Stimulated activated CD8-positive, alpha-beta memory T cell treated with anti-CD3 and anti-CD28 coated beads, Interleukin-15, amount 100 ng/mL, for 4 hours (primary cell): ENCODE results near the gene SIGLEC6.
A peak's percentile ranks its signal among the peaks of the same experiment; 100 is the strongest.

ENCODE experiments used
- DNase-seq, 2 donors: peaks; one replicate each; pipeline ENCODE4 v3.0.0-alpha.2; 2020; ENCODE audit warnings: low read depth in 2 of 2

SIGLEC6 gene

GRCh38 chr19:51531349-51532315 is at the start of gene SIGLEC6:
SIGLEC6 (minus strand) TSS chr19:51531670; CDS start chr19:51531648, 22 bp downstream.
- DNase-seq: no peak

- no peak for DNase-seq
These were observed 45.4 kb upstream of the SIGLEC6 start for GRCh38 chr19:51576850-51577249.

GRCh38 chr19:51573331-51573730 is 41.9 kb upstream of the SIGLEC6 start:
- DNase-seq: no peak

GRCh38 chr19:51572908-51573307 is 41.4 kb upstream of the SIGLEC6 start:
- no peak for DNase-seq

GRCh38 chr19:51572410-51572809 is 40.9 kb upstream of the SIGLEC6 start:
- no peak for DNase-seq

- no peak for DNase-seq
These were observed 40.1 kb upstream of the SIGLEC6 start for GRCh38 chr19:51571599-51571998.

- DNase-seq: peak; percentile 72 to 74
These were observed 39.6 kb upstream of the SIGLEC6 start, which contains the start of gene ZNF175 for GRCh38 chr19:51570962-51571575. ZNF175 (plus strand) TSS chr19:51571283; CDS start chr19:51573330, 2,047 bp downstream.

- no peak for DNase-seq
These were observed 37.0 kb upstream of the SIGLEC6 start for GRCh38 chr19:51568456-51568855.

GRCh38 chr19:51567583-51567982 is 36.1 kb upstream of the SIGLEC6 start:
- no peak for DNase-seq

- DNase-seq: no peak
These were observed 35.1 kb upstream of the SIGLEC6 start for GRCh38 chr19:51566489-51567100.

GRCh38 chr19:51565583-51565982 is 34.1 kb upstream of the SIGLEC6 start:
- no peak for DNase-seq

GRCh38 chr19:51564791-51565190 is 33.3 kb upstream of the SIGLEC6 start:
- no peak for DNase-seq

- DNase-seq: no peak
These were observed 28.9 kb upstream of the SIGLEC6 start for GRCh38 chr19:51560339-51560738.

- DNase-seq: no peak
These were observed 27.8 kb upstream of the SIGLEC6 start for GRCh38 chr19:51559240-51559639.

- no peak for DNase-seq
These were observed 21.7 kb upstream of the SIGLEC6 start for GRCh38 chr19:51552996-51553725.

GRCh38 chr19:51552608-51552995 is 21.1 kb upstream of the SIGLEC6 start:
- no peak for DNase-seq

- DNase-seq: no peak
These were observed 20.4 kb upstream of the SIGLEC6 start for GRCh38 chr19:51551673-51552432.

GRCh38 chr19:51550848-51551672 is 19.6 kb upstream of the SIGLEC6 start:
- DNase-seq: no peak

GRCh38 chr19:51549533-51550324 is 18.3 kb upstream of the SIGLEC6 start:
- DNase-seq: no peak
